ENCODE results near the gene ZNF780A.

GRCh38 chr19:40053491-40053890, 37.3 kb downstream of the ZNF780A start:
- TF ChIP-seq, protein P1, sequence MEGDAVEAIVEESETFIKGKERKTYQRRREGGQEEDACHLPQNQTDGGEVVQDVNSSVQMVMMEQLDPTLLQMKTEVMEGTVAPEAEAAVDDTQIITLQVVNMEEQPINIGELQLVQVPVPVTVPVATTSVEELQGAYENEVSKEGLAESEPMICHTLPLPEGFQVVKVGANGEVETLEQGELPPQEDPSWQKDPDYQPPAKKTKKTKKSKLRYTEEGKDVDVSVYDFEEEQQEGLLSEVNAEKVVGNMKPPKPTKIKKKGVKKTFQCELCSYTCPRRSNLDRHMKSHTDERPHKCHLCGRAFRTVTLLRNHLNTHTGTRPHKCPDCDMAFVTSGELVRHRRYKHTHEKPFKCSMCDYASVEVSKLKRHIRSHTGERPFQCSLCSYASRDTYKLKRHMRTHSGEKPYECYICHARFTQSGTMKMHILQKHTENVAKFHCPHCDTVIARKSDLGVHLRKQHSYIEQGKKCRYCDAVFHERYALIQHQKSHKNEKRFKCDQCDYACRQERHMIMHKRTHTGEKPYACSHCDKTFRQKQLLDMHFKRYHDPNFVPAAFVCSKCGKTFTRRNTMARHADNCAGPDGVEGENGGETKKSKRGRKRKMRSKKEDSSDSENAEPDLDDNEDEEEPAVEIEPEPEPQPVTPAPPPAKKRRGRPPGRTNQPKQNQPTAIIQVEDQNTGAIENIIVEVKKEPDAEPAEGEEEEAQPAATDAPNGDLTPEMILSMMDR (IDR thresholded peaks at IDR 0.05): no peak
- no peak for TF ChIP-seq POLR2AphosphoS5 (IDR thresholded peaks at IDR 0.05)
- TF ChIP-seq POLR2A (IDR thresholded peaks at IDR 0.05): no peak

Data from gastroesophageal sphincter (tissue), 3 donors.